DND-41 (cell line): ENCODE data around the gene PDZK1.
"Not testable (repeated sequence)": the region's sequence is repeated elsewhere in the genome, so short reads cannot be mapped to it uniquely, and the experiment has no call there.

ENCODE experiments used
- CTCF ChIP-seq: IDR thresholded peaks from 2 replicates; pipeline ENCODE4 v1.5.1; 2012; ENCODE audit warnings: borderline replicate concordance, low read length, moderate library complexity, mild to moderate bottlenecking; ENCODE audit not compliant: poor library complexity, severe bottlenecking; ENCODE audit errors: extremely low read depth
- EZH2 ChIP-seq: IDR thresholded peaks from 3 replicates; pipeline ENCODE4 v1.6.1; 2012; ENCODE audit warnings: borderline replicate concordance, low read depth, mild to moderate bottlenecking, moderate library complexity, low read length, inconsistent platforms; ENCODE audit not compliant: severe bottlenecking

- not testable (repeated sequence) for TF ChIP-seq CTCF, EZH2
These were observed 22.3 kb downstream of the PDZK1 start for GRCh38 chr1:145684858-145685257.
